H1 (cell line): ENCODE measurements around the gene CRY1. TPM values are rescaled to one million over a fixed set of nuclear protein-coding genes. Genes with fewer than 3 reads are reported as not detected.
A peak's percentile ranks its signal among the peaks of the same experiment; 100 is the strongest.

Experiments
- CTCF ChIA-PET: fragments of 300-600 bp; sonication (Branson Sonifier 250); formaldehyde crosslinking; loops from one replicate; lab custom pipeline; 2021; ENCODE audit not compliant: partially characterized antibody; lab: Charles Lee
- POLR2A ChIA-PET: fragments of 300-600 bp; sonication (Branson Sonifier 250); formaldehyde crosslinking; loops from one replicate; lab custom pipeline; 2021; ENCODE audit warnings: inconsistent platforms; ENCODE audit not compliant: partially characterized antibody; lab: Charles Lee
- DNase-seq, 2 experiments: peaks; one replicate each; pipeline versions ENCODE4 v3.0.0 to v3.0.0-alpha.2; 2010 to 2022; ENCODE audit warnings: low spot score in 2 of 2, low read depth in 1 of 2, mixed read lengths in 1 of 2
- FAIRE-seq: peaks from 2 replicates; lab custom pipeline; 2011; peaks lifted over from hg19 to GRCh38; lab: Jason Lieb, UNC
- H2AFZ ChIP-seq: 2 replicates; pipeline ENCODE4 v1.8.1; 2012; ENCODE audit warnings: low read length, inconsistent platforms
- H2AK5ac ChIP-seq: 2 replicates; pipeline ENCODE4 v1.6.1; 2013; ENCODE audit warnings: low read depth, low read length
- H2BK120ac ChIP-seq: replicated peaks from 2 replicates; pipeline ENCODE3; 2013; ENCODE audit warnings: low read depth, low read length, inconsistent platforms
- H2BK12ac ChIP-seq: 2 replicates; pipeline ENCODE4 v1.6.1; 2013; ENCODE audit warnings: low read depth, low read length
- H2BK15ac ChIP-seq: 2 replicates; pipeline ENCODE4 v1.6.1; 2013; ENCODE audit warnings: low read length
- H2BK20ac ChIP-seq: 2 replicates; pipeline ENCODE4 v1.6.1; 2013; ENCODE audit warnings: low read length
- H2BK5ac ChIP-seq: 2 replicates; pipeline ENCODE4 v1.6.1; 2013; ENCODE audit warnings: low read depth, low read length
- H3K14ac ChIP-seq: 2 replicates; pipeline ENCODE4 v1.6.1; 2013; ENCODE audit warnings: inconsistent platforms; ENCODE audit not compliant: insufficient read length
- H3K18ac ChIP-seq: 2 replicates; pipeline ENCODE4 v1.6.1; 2013; ENCODE audit warnings: low read length; ENCODE audit errors: extremely low read depth
- H3K23ac ChIP-seq: 2 replicates; pipeline ENCODE4 v1.6.1; 2013; ENCODE audit warnings: inconsistent platforms; ENCODE audit not compliant: insufficient read length
- H3K23me2 ChIP-seq: 2 replicates; pipeline ENCODE4 v1.6.1; 2013; ENCODE audit warnings: low read depth, low read length
- H3K27ac ChIP-seq: 2 replicates; pipeline ENCODE4 v1.6.1; 2011; ENCODE audit warnings: low read depth, low read length, inconsistent platforms
- H3K27me3 ChIP-seq, 4 experiments: replicated peaks in 1 of 4; 1 replicate in 1 of 4; 2 replicates in 3 of 4; pipeline versions ENCODE4 v1.6.1 to v1.8.1; 2011 to 2013; ENCODE audit warnings: low read length in 3 of 4, mild to moderate bottlenecking in 3 of 4, inconsistent platforms in 2 of 4, mixed read lengths in 2 of 4, moderate library complexity in 1 of 4; ENCODE audit not compliant: control insufficient read depth in 3 of 4, insufficient read depth in 3 of 4; ENCODE audit errors: extremely low read depth in 1 of 4
- H3K36me3 ChIP-seq, 4 experiments: 2 replicates each; pipeline versions ENCODE4 v1.6.1 to v1.8.1; 2011 to 2013; ENCODE audit warnings: mild to moderate bottlenecking in 4 of 4, low read length in 3 of 4, moderate library complexity in 2 of 4, control low read depth in 1 of 4, inconsistent platforms in 1 of 4; ENCODE audit not compliant: insufficient read depth in 4 of 4, control insufficient read depth in 2 of 4
- H3K4ac ChIP-seq: replicated peaks from 2 replicates; pipeline ENCODE3; 2013; ENCODE audit warnings: low read length, low read depth, mixed read lengths, inconsistent platforms; ENCODE audit not compliant: insufficient read length
- H3K4me1 ChIP-seq, 4 experiments: replicated peaks in 1 of 4; 1 replicate in 1 of 4; 2 replicates in 3 of 4; pipeline versions ENCODE4 v1.6.1 to v1.8.1; 2011 to 2013; ENCODE audit warnings: low read length in 3 of 4, inconsistent platforms in 2 of 4, mixed read lengths in 1 of 4; ENCODE audit not compliant: insufficient read depth in 4 of 4, control insufficient read depth in 3 of 4
- H3K4me2 ChIP-seq, 2 experiments: 2 replicates each; pipeline versions ENCODE4 v1.6.1 to v1.8.1; 2011 to 2013; ENCODE audit warnings: low read depth in 2 of 2, low read length in 2 of 2, control low read depth in 1 of 2, inconsistent platforms in 1 of 2, mild to moderate bottlenecking in 1 of 2; ENCODE audit not compliant: insufficient read depth in 1 of 2
- H3K4me3 ChIP-seq, 4 experiments: fragments of 200-600, 300-600 bp in 1 of 4; sonication (generic), shearing (Covaris generic), sonication (Bioruptor Twin) in 1 of 4; 2 replicates each; pipeline versions ENCODE4 v1.5.1 to v1.8.1; 2011 to 2016; ENCODE audit warnings: low read length in 4 of 4, low read depth in 3 of 4, control low read depth in 2 of 4, inconsistent platforms in 2 of 4, mild to moderate bottlenecking in 2 of 4, mixed read lengths in 1 of 4, moderate library complexity in 1 of 4; ENCODE audit not compliant: insufficient read depth in 2 of 4; ENCODE audit errors: extremely low read depth in 1 of 4
- H3K56ac ChIP-seq: replicated peaks from 2 replicates; pipeline ENCODE3; 2013; ENCODE audit warnings: low read depth, mild to moderate bottlenecking, mixed read lengths, low read length, inconsistent platforms; ENCODE audit not compliant: insufficient read length
- H3K79me1 ChIP-seq: 2 replicates; pipeline ENCODE4 v1.6.1; 2013; ENCODE audit warnings: low read depth, low read length, control low read depth
- H3K79me2 ChIP-seq, 2 experiments: 2 replicates each; pipeline versions ENCODE4 v1.6.1 to v1.8.1; 2012 to 2013; ENCODE audit warnings: low read length in 2 of 2, mild to moderate bottlenecking in 2 of 2, inconsistent platforms in 1 of 2; ENCODE audit not compliant: insufficient read depth in 2 of 2, control insufficient read depth in 1 of 2
- H3K9ac ChIP-seq, 4 experiments: replicated peaks in 1 of 4; 1 replicate in 1 of 4; 2 replicates in 3 of 4; pipeline versions ENCODE4 v1.6.1 to v1.8.1; 2011 to 2013; ENCODE audit warnings: low read depth in 3 of 4, low read length in 3 of 4, control low read depth in 2 of 4, mild to moderate bottlenecking in 2 of 4, moderate library complexity in 2 of 4, inconsistent platforms in 1 of 4; ENCODE audit errors: extremely low read depth in 1 of 4
- H3K9me3 ChIP-seq, 2 experiments: 2 replicates each; pipeline versions ENCODE4 v1.6.1 to v1.8.1; 2012 to 2013; ENCODE audit warnings: mild to moderate bottlenecking in 2 of 2, moderate library complexity in 2 of 2, control low read depth in 1 of 2, inconsistent platforms in 1 of 2, low read depth in 1 of 2, low read length in 1 of 2, mixed read lengths in 1 of 2; ENCODE audit not compliant: insufficient read depth in 2 of 2
- H4K20me1 ChIP-seq, 2 experiments: replicated peaks in 1 of 2; 2 replicates each; pipeline versions ENCODE3 to v1.8.1; 2011 to 2013; ENCODE audit warnings: inconsistent platforms in 2 of 2, low read length in 2 of 2, mild to moderate bottlenecking in 1 of 2; ENCODE audit not compliant: insufficient read depth in 2 of 2, control insufficient read depth in 1 of 2
- H4K5ac ChIP-seq: 2 replicates; pipeline ENCODE4 v1.6.1; 2013; ENCODE audit warnings: low read length, low read depth, mixed read lengths, inconsistent platforms; ENCODE audit not compliant: insufficient read length
- H4K8ac ChIP-seq: 2 replicates; pipeline ENCODE4 v1.8.0; 2013; ENCODE audit warnings: mild to moderate bottlenecking, moderate library complexity, low read length, inconsistent platforms; ENCODE audit not compliant: insufficient read depth; ENCODE audit errors: extremely low read depth
- H4K91ac ChIP-seq: replicated peaks from 2 replicates; pipeline ENCODE3; 2013; ENCODE audit warnings: low read length, mixed read lengths, inconsistent platforms; ENCODE audit not compliant: insufficient read length
- BACH1 ChIP-seq: IDR thresholded peaks from 2 replicates; pipeline ENCODE4 v1.6.1; 2012; ENCODE audit warnings: low read length, improper control_type of control experiment
- BCL11A ChIP-seq, 2 experiments: IDR thresholded peaks; one replicate each; pipeline ENCODE4 v1.6.1; 2011; ENCODE audit warnings: low read depth in 2 of 2, low read length in 2 of 2, mild to moderate bottlenecking in 2 of 2
- EP300 ChIP-seq, 2 experiments: IDR thresholded peaks; 1 replicate in 1 of 2; 2 replicates in 1 of 2; pipeline ENCODE4 v1.6.1; 2011 to 2012; ENCODE audit warnings: low read depth in 2 of 2, low read length in 2 of 2, mild to moderate bottlenecking in 2 of 2, borderline replicate concordance in 1 of 2, inconsistent platforms in 1 of 2, moderate library complexity in 1 of 2
- GTF2F1 ChIP-seq: IDR thresholded peaks from 2 replicates; pipeline ENCODE4 v1.6.1; 2012; ENCODE audit warnings: low read depth, low read length, improper control_type of control experiment, borderline replicate concordance
- JUN ChIP-seq: IDR thresholded peaks from 2 replicates; pipeline ENCODE4 v1.6.1; 2011; ENCODE audit warnings: low read depth, mild to moderate bottlenecking, improper control_type of control experiment, low read length
- JUND ChIP-seq: IDR thresholded peaks from 2 replicates; pipeline ENCODE4 v1.6.1; 2011; ENCODE audit warnings: mild to moderate bottlenecking, improper control_type of control experiment, low read length
- KDM1A ChIP-seq: fragments of 200-600, 300-600 bp; sonication (generic); IDR thresholded peaks from 2 replicates; pipeline ENCODE4 v1.7.1; 2016; ENCODE audit warnings: mild to moderate bottlenecking, low read length, borderline replicate concordance
- KDM5A ChIP-seq: fragments of 200-600 bp; IDR thresholded peaks from 2 replicates; pipeline ENCODE4 v1.7.1; 2012; ENCODE audit warnings: mild to moderate bottlenecking, low read length, inconsistent platforms, mixed read lengths
- MAFK ChIP-seq: IDR thresholded peaks from 2 replicates; pipeline ENCODE4 v1.6.1; 2012; ENCODE audit warnings: low read depth, mild to moderate bottlenecking, improper control_type of control experiment, low read length
- MAX ChIP-seq: IDR thresholded peaks from 2 replicates; pipeline ENCODE4 v1.6.1; 2012; ENCODE audit warnings: inconsistent platforms
- SP4 ChIP-seq: IDR thresholded peaks from 2 replicates; pipeline ENCODE4 v1.6.1; 2012; ENCODE audit warnings: low read length, inconsistent platforms
- SRF ChIP-seq: IDR thresholded peaks from 2 replicates; pipeline ENCODE4 v1.6.1; 2011; ENCODE audit warnings: mild to moderate bottlenecking, low read depth, low read length, moderate library complexity
- TAF1 ChIP-seq: IDR thresholded peaks from 2 replicates; pipeline ENCODE4 v1.6.1; 2011; ENCODE audit warnings: mild to moderate bottlenecking, low read depth, low read length
- WGBS, 2 experiments: shearing (Covaris generic) in 1 of 2; methylation state at CpG; one replicate each; pipeline versions ENCODE4 v1.1.6 to v1.1.7; 2013 to 2015; ENCODE audit warnings: low lambda C conversion rate in 2 of 2, mixed read lengths in 2 of 2, inconsistent platforms in 1 of 2, low coverage in 1 of 2, missing lambda C conversion rate in 1 of 2; ENCODE audit not compliant: insufficient replicate concordance in 2 of 2, insufficient coverage in 1 of 2, insufficient read length in 1 of 2; ENCODE audit errors: extremely low coverage in 1 of 2, missing lambda C conversion rate in 1 of 2; 5-methylcytosine and 5-hydroxymethylcytosine counted together
- polyA plus RNA-seq, 7 experiments: library from polyadenylated mRNA; depleted of rRNA in 3 of 7; stranded (reverse) in 5 of 7; unstranded in 2 of 7; fragments of >200 nt in 5 of 7; fragments of 200-250 nt in 2 of 7; gene quantifications; 1 replicate in 5 of 7; 2 replicates in 1 of 7; 4 replicates in 1 of 7; pipeline versions ENCODE4 v1.2.1 to v1.2.3, GENCODE V29; 2011 to 2013; ENCODE audit warnings: missing spikeins in 2 of 7, mixed read lengths in 2 of 7
- total RNA-seq: library from RNA; stranded (reverse); fragmentation: NEBNext Ultra II Directional; extraction: Animal tissue kit (Norgen Biotek cat#: 25700); gene quantifications from 2 replicates; pipeline ENCODE4 v1.2.1, GENCODE V29; 2021

Gene CRY1
- total and polyA plus RNA-seq, 2 of the 8 experiments (the other 6 are each of a cell fraction or from before 2014, with no cell fraction given), result 13.6 to 25.1 TPM

GRCh38 chr12:107119091-107119490 lies 25.7 kb upstream of the CRY1 start:
- Histone ChIP-seq H3K9me3 (no peaks in the 10 kb centered on the region), H2AK5ac (no peak overlapping the region), H3K4me3 (no peak overlapping the region), H2AFZ (0 out of 2 replicates have a peak overlapping the region, but pooled peaks have one; percentile 30), H3K4me2 (no peak overlapping the region), H3K18ac (no peak overlapping the region), H3K9ac (no peak overlapping the region), H3K79me1 (no peaks in the 10 kb centered on the region), H2BK5ac (no peak overlapping the region), H3K27me3 (no peaks in the 10 kb centered on the region), H3K79me2 (no peaks in the 10 kb centered on the region), H4K8ac (no peak overlapping the region), H2BK12ac (no peak overlapping the region), H4K5ac (no peak overlapping the region), H3K23me2 (no peaks in the 10 kb centered on the region), H3K14ac (no peak overlapping the region), H3K4ac (no peak overlapping the region), H2BK20ac (no peak overlapping the region), H3K56ac (no peak overlapping the region), H3K36me3 (no peaks in the 10 kb centered on the region), H3K4me1 (peaks cover 0 to 4% (median 1%) of the 10 kb centered on the region in 4 experiments; a peak in 4 of 7 replicates), H3K27ac (no peak overlapping the region), H4K91ac (no peak overlapping the region), H4K20me1 (no peaks in the 10 kb centered on the region), H3K23ac (no peak overlapping the region), H2BK15ac (no peak overlapping the region), H2BK120ac (no peak overlapping the region)
- no peak for DNase-seq
- WGBS, 2 experiments, result 96% methylated on average over 3 of the region's 3 CpGs; no CpG with 5 or more reads in 1 of the 2 experiments
- ChIA-PET CTCF (interaction anchor here (0.5 to 9.2 kb wide), 4 partner anchors 12 to 85 kb away, joined by 3 to 77 read pairs (median 10); no protein-coding TSS in a partner anchor), POLR2A (no interaction called here)
- no peak for FAIRE-seq
- TF ChIP-seq MAFK (no peak), EP300 (IDR thresholded peaks at IDR 0.05; ENCODE audit: borderline replicate concordance in 1 of 2, low read depth in 2 of 2, low read length in 2 of 2) (no peak), MAX (no peak), SP4 (no peak), KDM5A (no peak), BCL11A (IDR thresholded peaks at IDR 0.05; ENCODE audit: low read depth in 2 of 2, low read length in 2 of 2) (no peak), GTF2F1 (no peak), KDM1A (no peak), JUND (no peak), JUN (no peak), BACH1 (no peak), SRF (no peak), TAF1 (no peak)
